ENCODE results near the gene CRAT.

The CRAT gene

DNA sequence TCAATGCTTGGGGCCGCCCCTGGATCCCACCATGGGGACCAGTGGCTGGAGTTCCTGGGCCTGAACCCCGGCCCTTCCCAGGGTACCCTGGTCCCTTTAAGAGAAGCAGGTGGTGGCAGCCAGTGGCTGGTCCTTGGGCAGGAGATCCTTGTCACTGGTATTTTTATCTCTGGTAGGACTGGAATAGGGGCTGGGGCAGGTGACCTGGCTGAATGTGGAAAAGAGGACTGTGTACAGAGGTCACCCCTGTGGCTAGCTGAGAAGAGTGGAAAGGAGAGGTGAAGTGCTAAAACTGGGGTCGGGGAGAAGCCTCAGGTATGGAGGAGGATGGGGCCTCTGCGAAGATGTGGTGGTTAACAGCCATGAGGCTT lies 7.0 kb downstream of the CRAT start:
- no peak for DNase-seq (ENCODE audit: low read depth)
- TF ChIP-seq, protein P1, sequence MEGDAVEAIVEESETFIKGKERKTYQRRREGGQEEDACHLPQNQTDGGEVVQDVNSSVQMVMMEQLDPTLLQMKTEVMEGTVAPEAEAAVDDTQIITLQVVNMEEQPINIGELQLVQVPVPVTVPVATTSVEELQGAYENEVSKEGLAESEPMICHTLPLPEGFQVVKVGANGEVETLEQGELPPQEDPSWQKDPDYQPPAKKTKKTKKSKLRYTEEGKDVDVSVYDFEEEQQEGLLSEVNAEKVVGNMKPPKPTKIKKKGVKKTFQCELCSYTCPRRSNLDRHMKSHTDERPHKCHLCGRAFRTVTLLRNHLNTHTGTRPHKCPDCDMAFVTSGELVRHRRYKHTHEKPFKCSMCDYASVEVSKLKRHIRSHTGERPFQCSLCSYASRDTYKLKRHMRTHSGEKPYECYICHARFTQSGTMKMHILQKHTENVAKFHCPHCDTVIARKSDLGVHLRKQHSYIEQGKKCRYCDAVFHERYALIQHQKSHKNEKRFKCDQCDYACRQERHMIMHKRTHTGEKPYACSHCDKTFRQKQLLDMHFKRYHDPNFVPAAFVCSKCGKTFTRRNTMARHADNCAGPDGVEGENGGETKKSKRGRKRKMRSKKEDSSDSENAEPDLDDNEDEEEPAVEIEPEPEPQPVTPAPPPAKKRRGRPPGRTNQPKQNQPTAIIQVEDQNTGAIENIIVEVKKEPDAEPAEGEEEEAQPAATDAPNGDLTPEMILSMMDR (IDR thresholded peaks at IDR 0.05; ENCODE audit: insufficient read depth, low read depth, low read length, missing control alignments): no peak
- H3K4me3 ChIP-seq (ENCODE audit: low read depth, low read length): no peak overlapping the region

DNA sequence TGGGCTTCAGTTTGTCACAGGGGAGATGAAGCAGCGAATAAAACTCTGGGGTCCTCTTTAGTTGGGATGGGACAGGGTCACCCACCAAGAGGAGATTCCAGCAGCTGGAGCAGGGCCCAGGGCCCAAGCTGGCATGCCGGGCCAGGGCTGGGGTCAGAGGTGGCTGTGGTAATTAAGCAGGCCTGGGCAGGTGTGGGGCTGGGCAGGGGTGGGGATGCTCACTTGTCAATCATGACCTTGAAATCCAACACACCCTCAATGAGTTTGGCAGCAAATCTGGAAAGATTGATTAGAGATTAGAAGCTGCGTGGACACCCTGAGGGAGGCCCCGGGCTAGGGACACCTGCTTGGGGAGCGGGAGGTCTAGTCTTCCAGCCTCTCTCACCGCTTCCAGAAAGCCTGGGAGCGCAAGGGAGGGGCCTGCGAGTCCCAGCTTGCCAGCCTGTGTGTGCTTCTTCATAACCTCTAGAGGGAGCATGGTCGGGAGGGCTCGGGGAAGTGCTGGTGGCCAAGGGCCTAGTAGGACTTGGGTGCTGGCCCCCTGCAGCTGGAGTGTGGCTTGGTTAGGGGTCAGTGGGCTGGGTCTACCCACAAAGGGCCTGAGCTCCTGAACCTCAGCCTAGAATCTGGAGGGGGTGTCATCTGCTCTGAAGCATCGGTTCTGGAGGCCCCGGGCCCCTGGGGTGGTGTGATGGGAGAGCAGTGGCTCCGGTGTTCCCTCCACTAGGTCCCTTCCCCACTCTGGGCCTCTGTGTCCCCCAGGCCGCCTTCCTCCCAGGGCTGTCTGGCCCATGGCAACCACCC lies 7.6 kb downstream of the CRAT start:
- no peak overlapping the region for H3K4me3 ChIP-seq (ENCODE audit: low read depth, low read length)
- TF ChIP-seq, protein P1 (IDR thresholded peaks at IDR 0.05; ENCODE audit: insufficient read depth, low read depth, low read length, missing control alignments): peak; percentile 65
- DNase-seq (ENCODE audit: low read depth): peak; percentile 57

DNA sequence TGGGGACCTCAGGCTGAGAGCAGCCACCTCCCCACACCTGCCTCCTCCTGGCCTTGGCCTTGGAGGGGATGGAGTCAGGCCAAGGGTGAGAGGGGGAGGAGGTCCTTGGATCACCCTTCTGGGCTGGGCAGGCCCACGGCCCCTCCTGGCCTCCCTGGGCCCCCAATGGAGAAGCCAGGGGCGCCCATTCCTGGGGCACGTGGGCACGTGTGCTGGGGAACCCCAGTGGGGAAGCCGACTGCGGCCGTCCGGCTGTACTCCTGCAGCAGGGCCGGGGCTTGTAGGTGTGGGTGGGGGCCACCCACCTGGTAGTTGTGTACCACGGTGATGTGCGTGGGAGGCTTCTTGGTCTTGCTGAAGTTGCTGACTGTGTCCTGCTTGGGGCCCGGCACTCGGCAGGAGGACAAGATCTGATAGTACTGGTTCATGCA lies 8.5 kb downstream of the CRAT start:
- TF ChIP-seq, protein P1 (IDR thresholded peaks at IDR 0.05; ENCODE audit: insufficient read depth, low read depth, low read length, missing control alignments): no peak
- DNase-seq (ENCODE audit: low read depth): no peak
- H3K4me3 ChIP-seq (ENCODE audit: low read depth, low read length): no peak overlapping the region

DNA sequence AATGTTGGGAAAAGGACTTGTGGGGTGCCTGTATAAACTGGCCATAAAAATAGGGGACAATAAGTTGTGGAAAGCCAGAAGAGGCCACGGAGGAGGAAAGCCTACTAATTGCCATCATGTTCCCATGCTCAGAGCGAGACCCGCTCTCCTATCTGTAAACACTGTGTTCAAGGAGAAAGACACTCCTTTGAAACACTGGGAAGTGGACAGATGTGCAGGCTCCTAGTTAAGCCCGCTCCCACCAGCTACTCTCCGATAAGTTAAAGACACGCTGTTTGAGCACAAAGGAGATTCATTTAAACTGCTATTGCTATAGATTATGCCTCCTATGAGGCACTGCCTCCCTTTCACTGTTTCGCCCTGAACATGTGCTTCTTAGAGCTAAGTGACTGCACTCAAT lies 9.3 kb downstream of the CRAT start:
- TF ChIP-seq, protein P1 (IDR thresholded peaks at IDR 0.05; ENCODE audit: insufficient read depth, low read depth, low read length, missing control alignments): no peak
- no peak for DNase-seq (ENCODE audit: low read depth)
- H3K4me3 ChIP-seq (ENCODE audit: low read depth, low read length): no peak overlapping the region

DNA sequence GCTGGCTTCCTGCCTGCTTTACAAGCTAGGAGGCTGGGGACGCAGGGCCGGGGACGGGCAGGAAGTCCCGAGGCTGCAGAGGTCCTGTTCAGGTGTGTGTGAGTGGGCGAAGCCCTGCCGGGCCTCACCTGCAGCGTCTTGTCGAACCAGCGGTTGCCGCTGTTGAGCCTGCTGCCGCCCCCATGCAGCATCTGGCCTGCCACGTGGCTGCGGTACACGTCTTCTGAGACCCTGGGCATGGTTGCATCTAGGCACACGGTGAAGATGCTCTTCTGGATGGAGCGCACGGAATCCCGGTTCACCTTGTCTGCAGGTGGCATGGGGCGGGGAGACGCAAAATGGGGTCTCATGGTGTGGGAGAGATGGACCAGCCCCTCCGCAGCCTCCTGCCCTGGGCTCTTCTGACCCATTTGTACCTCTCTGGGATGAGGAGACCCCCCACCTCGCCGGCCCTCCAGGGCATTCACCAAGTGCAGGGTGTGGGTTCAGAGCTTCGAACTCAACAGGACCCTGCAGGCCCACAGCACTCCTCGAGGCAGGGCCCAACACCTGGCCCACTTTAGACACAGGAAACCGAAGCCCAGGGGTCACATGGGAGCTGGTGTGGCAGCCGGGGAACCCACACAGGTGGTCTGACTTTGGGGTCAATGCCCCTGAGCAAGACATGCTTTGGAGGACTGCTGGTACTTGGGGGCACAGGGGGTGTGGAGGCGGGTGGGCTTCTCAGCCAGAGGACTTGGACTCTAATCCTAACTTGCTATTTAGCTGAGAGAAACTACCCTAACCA lies 10.0 kb downstream of the CRAT start:
- DNase-seq (ENCODE audit: low read depth): no peak
- TF ChIP-seq, protein P1 (IDR thresholded peaks at IDR 0.05; ENCODE audit: insufficient read depth, low read depth, low read length, missing control alignments): no peak
- H3K4me3 ChIP-seq (ENCODE audit: low read depth, low read length): no peak overlapping the region

DNA sequence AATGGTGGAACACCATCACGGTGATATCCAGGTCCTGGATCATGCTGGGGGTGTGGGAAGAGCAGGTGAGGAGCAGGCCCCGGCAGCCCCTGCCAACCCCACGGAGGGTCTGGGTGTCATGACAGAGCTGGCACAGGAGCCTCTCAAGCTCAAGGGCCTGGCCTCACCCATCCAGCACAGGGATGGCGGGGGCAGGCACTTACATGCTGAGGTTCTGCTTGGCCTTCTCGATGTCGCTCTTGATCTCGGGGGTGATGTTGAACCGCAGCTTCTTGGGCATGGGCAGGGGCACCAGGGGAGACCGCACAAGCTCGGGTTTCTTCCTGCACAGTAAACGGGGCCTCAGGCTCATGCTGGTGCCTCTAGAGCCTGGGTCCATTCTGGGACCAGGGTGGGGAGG lies 12.3 kb downstream of the CRAT start:
- no peak overlapping the region for H3K4me3 ChIP-seq (ENCODE audit: low read depth, low read length)
- no peak for DNase-seq (ENCODE audit: low read depth)
- TF ChIP-seq, protein P1 (IDR thresholded peaks at IDR 0.05; ENCODE audit: insufficient read depth, low read depth, low read length, missing control alignments): no peak

Measured in GM12865 (cell line).